Measurements from ENCODE around the gene CCDC88C. TPM values are rescaled to one million over a fixed set of nuclear protein-coding genes. Genes with fewer than 3 reads are reported as not detected.

CCDC88C gene
- total RNA-seq, 2 experiments from 2014 or later: 83.6 to 87.8 TPM

- peaks cover 78% of the 10 kb centered on the region for H3K36me3 Mint-ChIP-seq (ENCODE audit: low read depth)
- peak within 1 kb of the TSS; percentile 80 for H3K4me3 Mint-ChIP-seq
- peak within 1 kb of the TSS; percentile 97 for H3K27ac Mint-ChIP-seq
- ChIA-PET POLR2A (interaction anchor here (0.7 to 8.1 kb wide), 20 partner anchors 10 to 877 kb away, joined by 3 to 274 read pairs (median 6); partner anchors contain the start of genes CCDC88C, CPSF2, DGLUCY and NDUFB1), CTCF (interaction anchor here (1.2 to 10.4 kb wide), 8 partner anchors 10 to 73 kb away, joined by 3 to 102 read pairs (median 5); no protein-coding TSS in a partner anchor)
- peak; percentile 49 for DNase-seq
- no peak for TF ChIP-seq CTCF (IDR thresholded peaks at IDR 0.05)
- no peaks in the 10 kb centered on the region for H3K27me3 Mint-ChIP-seq
- H3K9me3 Mint-ChIP-seq: peaks cover 6% of the 10 kb centered on the region
- ATAC-seq: no peak
- H3K4me1 Mint-ChIP-seq (ENCODE audit: low read depth): peaks cover 87% of the 10 kb centered on the region
- intact Hi-C loops (cut with micrococcal nuclease): no loop called here
Observed at GRCh38 chr14:91244501-91244901, 173.1 kb downstream of the CCDC88C start, which contains the start of gene GPR68. Gene GPR68, minus strand, starts transcription at chr14:91244704. Its CDS starts 9,654 bp downstream, at chr14:91235050.

- CTCF ChIA-PET: interaction anchor here (0.8 to 10.4 kb wide), 9 partner anchors 8 to 67 kb away, joined by 3 to 102 read pairs (median 5); no protein-coding TSS in a partner anchor
- no peak for TF ChIP-seq CTCF (IDR thresholded peaks at IDR 0.05)
- intact Hi-C loops (cut with micrococcal nuclease): no loop called here
- H3K4me3 Mint-ChIP-seq: peak overlapping the region; percentile 80
- no peaks in the 10 kb centered on the region for H3K27me3 Mint-ChIP-seq
- peak overlapping the region; percentile 97 for H3K27ac Mint-ChIP-seq
- ATAC-seq (no peak), DNase-seq (no peak)
- peaks cover 6% of the 10 kb centered on the region for H3K9me3 Mint-ChIP-seq
- peaks cover 84% of the 10 kb centered on the region for H3K36me3 Mint-ChIP-seq (ENCODE audit: low read depth)
- POLR2A ChIA-PET: interaction anchor here (0.9 to 8.1 kb wide), 22 partner anchors 9 to 175 kb away, joined by 3 to 274 read pairs (median 5); partner anchors contain the start of genes CCDC88C and DGLUCY
- H3K4me1 Mint-ChIP-seq (ENCODE audit: low read depth): peaks cover 91% of the 10 kb centered on the region
Observed at GRCh38 chr14:91243074-91243471, 174.5 kb downstream of the CCDC88C start.

GRCh38 chr14:91242635-91243034 is 175.0 kb downstream of the CCDC88C start:
- Mint-ChIP-seq H3K4me3 (peak overlapping the region; percentile 80), H3K4me1 (ENCODE audit: low read depth) (peaks cover 91% of the 10 kb centered on the region), H3K27me3 (no peaks in the 10 kb centered on the region), H3K27ac (peak overlapping the region; percentile 97), H3K36me3 (ENCODE audit: low read depth) (peaks cover 85% of the 10 kb centered on the region), H3K9me3 (peaks cover 5% of the 10 kb centered on the region)
- intact Hi-C loops (cut with micrococcal nuclease): loop anchor here (1.0 kb wide), 1 partner anchor 14 kb away; no protein-coding TSS in a partner anchor
- CTCF ChIA-PET: interaction anchor here (1.0 to 10.4 kb wide), 5 partner anchors 9 to 66 kb away, joined by 4 to 102 read pairs (median 10); no protein-coding TSS in a partner anchor
- no peak for ATAC-seq
- POLR2A ChIA-PET: interaction anchor here (0.9 to 8.1 kb wide), 20 partner anchors 9 to 175 kb away, joined by 3 to 274 read pairs (median 6); partner anchors contain the start of genes CCDC88C and DGLUCY
- TF ChIP-seq CTCF (IDR thresholded peaks at IDR 0.05): no peak
- DNase-seq: no peak

GRCh38 chr14:91241863-91242262 is 175.8 kb downstream of the CCDC88C start:
- ATAC-seq (no peak), DNase-seq (peak; percentile 60)
- no peak for TF ChIP-seq CTCF (IDR thresholded peaks at IDR 0.05)
- H3K4me3 Mint-ChIP-seq: peak overlapping the region; percentile 80
- H3K9me3 Mint-ChIP-seq: no peaks in the 10 kb centered on the region
- peaks cover 83% of the 10 kb centered on the region for H3K36me3 Mint-ChIP-seq (ENCODE audit: low read depth)
- H3K4me1 Mint-ChIP-seq (ENCODE audit: low read depth): peaks cover 87% of the 10 kb centered on the region
- ChIA-PET CTCF (interaction anchor here (6.5 to 10.4 kb wide), 2 partner anchors 14 to 66 kb away, joined by 58 to 102 read pairs; no protein-coding TSS in a partner anchor), POLR2A (interaction anchor here (0.9 to 8.1 kb wide), 9 partner anchors 8 to 176 kb away, joined by 3 to 274 read pairs (median 23); partner anchors contain the start of gene CCDC88C)
- H3K27me3 Mint-ChIP-seq: no peaks in the 10 kb centered on the region
- intact Hi-C loops (cut with micrococcal nuclease): loop anchor here (1.0 kb wide), 1 partner anchor 14 kb away; no protein-coding TSS in a partner anchor
- peak overlapping the region; percentile 97 for H3K27ac Mint-ChIP-seq

- DNase-seq: no peak
- Mint-ChIP-seq H3K4me1 (ENCODE audit: low read depth) (peaks cover 60% of the 10 kb centered on the region), H3K27ac (peak overlapping the region; percentile 78), H3K9me3 (no peaks in the 10 kb centered on the region), H3K27me3 (no peaks in the 10 kb centered on the region), H3K4me3 (peak overlapping the region; percentile 80), H3K36me3 (ENCODE audit: low read depth) (peaks cover 74% of the 10 kb centered on the region)
- ATAC-seq: no peak
- intact Hi-C loops (cut with micrococcal nuclease): no loop called here
- no peak for TF ChIP-seq CTCF (IDR thresholded peaks at IDR 0.05)
- ChIA-PET CTCF (interaction anchor here (0.7 to 10.4 kb wide), 5 partner anchors 9 to 190 kb away, joined by 3 to 102 read pairs (median 3); no protein-coding TSS in a partner anchor), POLR2A (interaction anchor here (1.3 to 2.4 kb wide), 3 partner anchors 9 to 48 kb away, joined by 3 to 25 read pairs (median 6); no protein-coding TSS in a partner anchor)
Observed at GRCh38 chr14:91238661-91239060, 179.0 kb downstream of the CCDC88C start.

All from activated CD8-positive, alpha-beta T cell treated with anti-CD3 and anti-CD28 coated beads for 36 hours (primary cell).